DND-41 (cell line): ENCODE results near the gene ABHD17C.

Source experiments
- ATAC-seq: fragments of 200-7000 bp; cut with Tn5 transposase; 3 replicates; pipeline ENCODE4 v1.9.1; 2021; ENCODE audit warnings: low read depth; ENCODE audit not compliant: insufficient read depth
- DNase-seq: peaks from one replicate; pipeline ENCODE4 v3.0.0-alpha.2; 2020
- H2AFZ ChIP-seq: 2 replicates; pipeline ENCODE4 v1.6.0; 2012; ENCODE audit warnings: low read depth, low read length
- H3K27ac ChIP-seq: 2 replicates; pipeline ENCODE4 v1.5.1; 2012; ENCODE audit warnings: low read length, inconsistent platforms
- H3K27me3 ChIP-seq: fragments of 200-600 bp; sonication (generic); 2 replicates; pipeline ENCODE4 v1.6.0; 2012; ENCODE audit warnings: low read length, mild to moderate bottlenecking, inconsistent platforms; ENCODE audit not compliant: insufficient read depth, poor library complexity
- H3K36me3 ChIP-seq: 2 replicates; pipeline ENCODE4 v1.5.1; 2012; ENCODE audit warnings: low read length, inconsistent platforms; ENCODE audit not compliant: insufficient read depth
- H3K4me1 ChIP-seq: 2 replicates; pipeline ENCODE4 v1.5.1; 2012; ENCODE audit warnings: mild to moderate bottlenecking, low read length; ENCODE audit not compliant: insufficient read depth
- H3K4me2 ChIP-seq: 2 replicates; pipeline ENCODE4 v1.6.0; 2012; ENCODE audit warnings: mild to moderate bottlenecking, moderate library complexity, low read length, inconsistent platforms; ENCODE audit not compliant: insufficient read depth
- H3K4me3 ChIP-seq, 2 experiments: fragments of 200-600 bp in 1 of 2; shearing (Covaris generic) in 1 of 2; 2 replicates each; pipeline ENCODE4 v1.5.1; 2012 to 2016; ENCODE audit warnings: inconsistent platforms in 2 of 2, low read length in 2 of 2, mild to moderate bottlenecking in 2 of 2, low read depth in 1 of 2, moderate library complexity in 1 of 2
- H3K79me2 ChIP-seq: 2 replicates; pipeline ENCODE4 v1.6.0; 2012; ENCODE audit warnings: low read length, inconsistent platforms; ENCODE audit not compliant: insufficient read depth
- H3K9ac ChIP-seq: 2 replicates; pipeline ENCODE4 v1.6.0; 2012; ENCODE audit warnings: low read depth, mild to moderate bottlenecking, inconsistent platforms, low read length, moderate library complexity
- H3K9me3 ChIP-seq: 2 replicates; pipeline ENCODE4 v1.5.1; 2012; ENCODE audit warnings: low read length, moderate library complexity, mild to moderate bottlenecking, inconsistent platforms; ENCODE audit not compliant: insufficient read depth, severe bottlenecking
- H4K20me1 ChIP-seq: 2 replicates; pipeline ENCODE4 v1.6.0; 2012; ENCODE audit warnings: low read length; ENCODE audit not compliant: insufficient read depth
- CTCF ChIP-seq: IDR thresholded peaks from 2 replicates; pipeline ENCODE4 v1.5.1; 2012; ENCODE audit warnings: borderline replicate concordance, low read length, moderate library complexity, mild to moderate bottlenecking; ENCODE audit not compliant: poor library complexity, severe bottlenecking; ENCODE audit errors: extremely low read depth
- EZH2 ChIP-seq: IDR thresholded peaks from 3 replicates; pipeline ENCODE4 v1.6.1; 2012; ENCODE audit warnings: borderline replicate concordance, low read depth, mild to moderate bottlenecking, moderate library complexity, low read length, inconsistent platforms; ENCODE audit not compliant: severe bottlenecking

Gene ABHD17C

GRCh38 chr15:80800067-80800466 is 105.0 kb downstream of the ABHD17C start:
- Histone ChIP-seq H3K79me2 (no peaks in the 10 kb centered on the region), H3K4me2 (no peak overlapping the region), H3K36me3 (no peaks in the 10 kb centered on the region), H3K27me3 (peaks cover 24% of the 10 kb centered on the region), H3K9me3 (no peaks in the 10 kb centered on the region), H3K4me3 (no peak overlapping the region), H3K9ac (no peak overlapping the region), H4K20me1 (no peaks in the 10 kb centered on the region; the same call in 1 of the 2 replicates), H2AFZ (no peak overlapping the region), H3K27ac (no peak overlapping the region), H3K4me1 (peaks cover 7% of the 10 kb centered on the region)
- TF ChIP-seq EZH2 (no peak), CTCF (no peak)
- ATAC-seq (no peak), DNase-seq (no peak)

GRCh38 chr15:80801891-80802680 is 107.0 kb downstream of the ABHD17C start:
- no peak for ATAC-seq
- no peak overlapping the region for H3K4me2 ChIP-seq
- H3K27ac ChIP-seq, result no peak overlapping the region
- no peak overlapping the region for H3K4me3 ChIP-seq
- H3K9ac ChIP-seq, result no peak overlapping the region
- H2AFZ ChIP-seq, result no peak overlapping the region
- H3K27me3 ChIP-seq, result peaks cover 25% of the 10 kb centered on the region
- H3K79me2 ChIP-seq, result no peaks in the 10 kb centered on the region
- TF ChIP-seq CTCF (no peak), EZH2 (no peak)
- H3K36me3 ChIP-seq, result no peaks in the 10 kb centered on the region
- no peaks in the 10 kb centered on the region for H3K9me3 ChIP-seq
- no peaks in the 10 kb centered on the region; the same call in 1 of the 2 replicates for H4K20me1 ChIP-seq
- H3K4me1 ChIP-seq, result peaks cover 11% of the 10 kb centered on the region
- no peak for DNase-seq

GRCh38 chr15:80803580-80804525 is 108.7 kb downstream of the ABHD17C start:
- no peak overlapping the region for H3K9ac ChIP-seq
- no peak for ATAC-seq

More at GRCh38 chr15:80803580-80804525, 108.7 kb downstream of the ABHD17C start:
- H3K4me1 ChIP-seq, result peaks cover 11% of the 10 kb centered on the region
- no peaks in the 10 kb centered on the region for H3K36me3 ChIP-seq
- no peak for TF ChIP-seq CTCF
- TF ChIP-seq EZH2, result no peak
- H3K27ac ChIP-seq, result no peak overlapping the region
- no peaks in the 10 kb centered on the region; the same call in 1 of the 2 replicates for H4K20me1 ChIP-seq
- H3K9me3 ChIP-seq, result no peaks in the 10 kb centered on the region
- H3K4me3 ChIP-seq, result no peak overlapping the region
- H2AFZ ChIP-seq, result no peak overlapping the region
- no peak overlapping the region for H3K4me2 ChIP-seq
- no peaks in the 10 kb centered on the region for H3K79me2 ChIP-seq
- no peak for DNase-seq
- peaks cover 17% of the 10 kb centered on the region for H3K27me3 ChIP-seq
